Ishikawa (cell line): ENCODE results near the gene DRICH1.

Source experiments
- CEBPB ChIP-seq: IDR thresholded peaks from 2 replicates; pipeline ENCODE4 v1.6.1; 2012
- CREB1 ChIP-seq: IDR thresholded peaks from 2 replicates; pipeline ENCODE4 v1.6.1; 2012; ENCODE audit warnings: low read depth
- EGR1 ChIP-seq: IDR thresholded peaks from 2 replicates; pipeline ENCODE4 v1.6.1; 2012
- EP300 ChIP-seq: IDR thresholded peaks from 2 replicates; pipeline ENCODE4 v1.6.1; 2012; ENCODE audit warnings: borderline replicate concordance
- FOXM1 ChIP-seq: IDR thresholded peaks from 2 replicates; pipeline ENCODE4 v1.6.1; 2012; ENCODE audit warnings: low read depth, borderline replicate concordance
- MAX ChIP-seq: IDR thresholded peaks from 2 replicates; pipeline ENCODE4 v1.6.1; 2012
- NFIC ChIP-seq: IDR thresholded peaks from 2 replicates; pipeline ENCODE4 v1.6.1; 2012
- RAD21 ChIP-seq: IDR thresholded peaks from 2 replicates; pipeline ENCODE4 v1.6.1; 2012; ENCODE audit warnings: low read depth
- REST ChIP-seq: IDR thresholded peaks from 2 replicates; pipeline ENCODE4 v1.6.1; 2012; ENCODE audit warnings: low read depth, mild to moderate bottlenecking
- TAF1 ChIP-seq: IDR thresholded peaks from 2 replicates; pipeline ENCODE4 v1.6.1; 2012; ENCODE audit warnings: low read depth, mild to moderate bottlenecking
- TCF12 ChIP-seq: IDR thresholded peaks from 2 replicates; pipeline ENCODE4 v1.6.1; 2012; ENCODE audit warnings: low read depth
- TEAD4 ChIP-seq: IDR thresholded peaks from 2 replicates; pipeline ENCODE4 v1.6.1; 2012
- USF1 ChIP-seq: IDR thresholded peaks from 2 replicates; pipeline ENCODE4 v1.6.1; 2012
- YY1 ChIP-seq: IDR thresholded peaks from 2 replicates; pipeline ENCODE4 v1.6.1; 2012; ENCODE audit warnings: low read depth
- ZBTB7A ChIP-seq: IDR thresholded peaks from 2 replicates; pipeline ENCODE4 v1.6.1; 2012; ENCODE audit warnings: low read depth

DRICH1 gene

GRCh38 chr22:23575601-23576000, 56.5 kb downstream of the DRICH1 start:
- TF ChIP-seq TCF12 (no peak), MAX (no peak), FOXM1 (no peak), EP300 (no peak), ZBTB7A (no peak), TAF1 (no peak), NFIC (no peak), RAD21 (no peak), REST (no peak), USF1 (no peak), CEBPB (no peak)

GRCh38 chr22:23574877-23575276, 57.2 kb downstream of the DRICH1 start:
- TF ChIP-seq CEBPB (no peak), TEAD4 (no peak), YY1 (no peak), EP300 (no peak), TCF12 (no peak), CREB1 (no peak), ZBTB7A (no peak), TAF1 (no peak), FOXM1 (no peak), REST (no peak), MAX (no peak), USF1 (no peak), RAD21 (no peak), EGR1 (no peak), NFIC (no peak)

GRCh38 chr22:23574371-23574811, 57.7 kb downstream of the DRICH1 start:
- TF ChIP-seq MAX, result no peak
- TF ChIP-seq TCF12, result no peak
- no peak for TF ChIP-seq NFIC
- no peak for TF ChIP-seq USF1
- TF ChIP-seq TAF1, result no peak
- no peak for TF ChIP-seq TEAD4
- no peak for TF ChIP-seq EP300
- no peak for TF ChIP-seq CEBPB

- TF ChIP-seq RAD21 (no peak), CEBPB (no peak), TCF12 (no peak), MAX (no peak), FOXM1 (no peak), EP300 (no peak), TEAD4 (no peak), ZBTB7A (no peak), REST (no peak), USF1 (no peak), CREB1 (no peak), EGR1 (no peak), YY1 (no peak), NFIC (no peak), TAF1 (no peak)
Observed at GRCh38 chr22:23571486-23571885, 60.6 kb downstream of the DRICH1 start.
